IMR-90 (cell line): ENCODE measurements around the gene PSMB3. TPM values are rescaled to one million over a fixed set of nuclear protein-coding genes. Genes with fewer than 3 reads are reported as not detected.

Experiments
- ATAC-seq: fragments of 200-7000 bp; cut with Tn5 transposase; 2 replicates; pipeline ENCODE4 v1.9.1; 2020; ENCODE audit warnings: low read depth, mild to moderate bottlenecking, moderate library complexity
- BruUV-seq: library from RNA; stranded (reverse); fragments of 400-500 nt; replicated peaks from 2 replicates; lab custom pipeline; 2021; lab: Mats Ljungman, UMichigan
- CTCF ChIA-PET: fragments of 300-600 bp; formaldehyde crosslinking; extraction: SDS; loops from one replicate; lab custom pipeline; 2021; ENCODE audit warnings: antibody characterized with exemption; lab: Yijun Ruan, JAX
- POLR2A ChIA-PET: fragments of 300-600 bp; sonication (Branson Sonifier 250); formaldehyde crosslinking; loops from one replicate; lab custom pipeline; 2022; ENCODE audit warnings: antibody characterized with exemption; ENCODE audit not compliant: unreplicated experiment; lab: Charles Lee
- DNase-seq: peaks from one replicate; pipeline ENCODE4 v3.0.0; 2013
- H2AFZ ChIP-seq: replicated peaks from 2 replicates; pipeline ENCODE3; 2013; ENCODE audit warnings: low read length, mild to moderate bottlenecking; ENCODE audit not compliant: poor library complexity
- H2AK5ac ChIP-seq: 2 replicates; pipeline ENCODE4 v1.6.1; 2013; ENCODE audit warnings: low read depth, low read length, inconsistent platforms
- H2AK9ac ChIP-seq: replicated peaks from 2 replicates; pipeline ENCODE3; 2013; ENCODE audit warnings: mild to moderate bottlenecking, low read depth, low read length, moderate library complexity; ENCODE audit not compliant: poor library complexity
- H2BK120ac ChIP-seq: 2 replicates; pipeline ENCODE4 v1.6.1; 2013; ENCODE audit warnings: low read depth, low read length, inconsistent platforms
- H2BK15ac ChIP-seq: 3 replicates; pipeline ENCODE4 v1.6.1; 2013; ENCODE audit warnings: low read depth, low read length, inconsistent platforms
- H2BK20ac ChIP-seq: 2 replicates; pipeline ENCODE4 v1.6.1; 2013; ENCODE audit warnings: low read depth, mild to moderate bottlenecking, inconsistent platforms, low read length, moderate library complexity
- H2BK5ac ChIP-seq: 2 replicates; pipeline ENCODE4 v1.6.1; 2013; ENCODE audit warnings: mild to moderate bottlenecking, low read depth, low read length, inconsistent platforms; ENCODE audit not compliant: poor library complexity, severe bottlenecking
- H3K14ac ChIP-seq: replicated peaks from 2 replicates; pipeline ENCODE4 v1.6.1; 2013; ENCODE audit warnings: low read depth, low read length, inconsistent platforms
- H3K18ac ChIP-seq: 2 replicates; pipeline ENCODE4 v1.6.1; 2013; ENCODE audit warnings: low read depth, low read length, control low read depth
- H3K23ac ChIP-seq: 2 replicates; pipeline ENCODE4 v1.6.1; 2013; ENCODE audit warnings: low read depth, low read length, inconsistent platforms
- H3K27ac ChIP-seq: 2 replicates; pipeline ENCODE4 v1.5.1; 2013; ENCODE audit warnings: mild to moderate bottlenecking, control low read depth, low read length; ENCODE audit not compliant: insufficient read depth
- H3K27me3 ChIP-seq: 2 replicates; pipeline ENCODE4 v1.6.1; 2013; ENCODE audit warnings: low read length; ENCODE audit not compliant: control insufficient read depth, insufficient read depth
- H3K36me3 ChIP-seq: 2 replicates; pipeline ENCODE4 v1.6.1; 2013; ENCODE audit warnings: low read length, mixed read lengths; ENCODE audit not compliant: control insufficient read depth, insufficient read depth
- H3K4ac ChIP-seq: 2 replicates; pipeline ENCODE4 v1.6.1; 2013; ENCODE audit warnings: low read depth, low read length, inconsistent platforms
- H3K4me1 ChIP-seq: 2 replicates; pipeline ENCODE4 v1.6.1; 2013; ENCODE audit warnings: low read length, mixed read lengths; ENCODE audit not compliant: control insufficient read depth, insufficient read depth
- H3K4me2 ChIP-seq: 2 replicates; pipeline ENCODE4 v1.6.1; 2013; ENCODE audit warnings: low read depth, mild to moderate bottlenecking, control low read depth, low read length, moderate library complexity
- H3K4me3 ChIP-seq: 2 replicates; pipeline ENCODE4 v1.5.1; 2013; ENCODE audit warnings: low read depth, mild to moderate bottlenecking, control low read depth, low read length, moderate library complexity; ENCODE audit not compliant: insufficient read depth
- H3K56ac ChIP-seq: 2 replicates; pipeline ENCODE4 v1.6.1; 2013; ENCODE audit warnings: low read length, inconsistent platforms; ENCODE audit not compliant: insufficient read depth; ENCODE audit errors: extremely low read depth
- H3K79me1 ChIP-seq, 2 experiments: 2 replicates each; pipeline ENCODE4 v1.6.1; 2013; ENCODE audit warnings: low read length in 2 of 2, inconsistent platforms in 1 of 2, low read depth in 1 of 2
- H3K9ac ChIP-seq: 2 replicates; pipeline ENCODE4 v1.6.1; 2013; ENCODE audit warnings: low read depth, low read length, control low read depth
- H3K9me1 ChIP-seq: 2 replicates; pipeline ENCODE4 v1.6.1; 2013; ENCODE audit warnings: low read length, inconsistent platforms; ENCODE audit not compliant: insufficient read depth
- H3K9me3 ChIP-seq: 2 replicates; pipeline ENCODE4 v1.6.1; 2013; ENCODE audit warnings: low read length; ENCODE audit not compliant: control insufficient read depth, insufficient read depth
- H4K20me1 ChIP-seq: 2 replicates; pipeline ENCODE4 v1.6.1; 2013; ENCODE audit warnings: low read length, inconsistent platforms; ENCODE audit not compliant: insufficient read depth
- H4K5ac ChIP-seq: 2 replicates; pipeline ENCODE4 v1.6.1; 2013; ENCODE audit warnings: mild to moderate bottlenecking, low read depth, low read length, control low read depth
- H4K8ac ChIP-seq, 2 experiments: 2 replicates each; pipeline ENCODE4 v1.6.1; 2013; ENCODE audit warnings: low read depth in 2 of 2, low read length in 2 of 2, control low read depth in 1 of 2, inconsistent platforms in 1 of 2
- H4K91ac ChIP-seq: 2 replicates; pipeline ENCODE4 v1.6.1; 2013; ENCODE audit warnings: low read depth, low read length, inconsistent platforms; ENCODE audit not compliant: insufficient read depth
- CEBPB ChIP-seq: IDR thresholded peaks from 2 replicates; pipeline ENCODE4 v1.6.1; 2012; ENCODE audit warnings: low read depth, low read length, improper control_type of control experiment
- CHD1 ChIP-seq: IDR thresholded peaks from 2 replicates; pipeline ENCODE4 v1.6.1; 2012; ENCODE audit warnings: low read depth, low read length, improper control_type of control experiment
- MAZ ChIP-seq: IDR thresholded peaks from 2 replicates; pipeline ENCODE4 v1.6.1; 2012; ENCODE audit warnings: low read depth, mild to moderate bottlenecking, low read length, improper control_type of control experiment, moderate library complexity, borderline replicate concordance
- NFE2L2 ChIP-seq: fragments of 150-350 bp; IDR thresholded peaks from 2 replicates; pipeline ENCODE4 v1.6.1; 2016; ENCODE audit warnings: low read depth, mild to moderate bottlenecking, low read length
- RAD21 ChIP-seq: IDR thresholded peaks from 2 replicates; pipeline ENCODE4 v1.6.1; 2012; ENCODE audit warnings: low read length, improper control_type of control experiment
- RCOR1 ChIP-seq: IDR thresholded peaks from 2 replicates; pipeline ENCODE4 v1.6.1; 2012; ENCODE audit warnings: mild to moderate bottlenecking, low read length, improper control_type of control experiment; ENCODE audit not compliant: insufficient replicate concordance
- RFX5 ChIP-seq: IDR thresholded peaks from 2 replicates; pipeline ENCODE4 v1.8.0; 2012; ENCODE audit warnings: low read depth, mild to moderate bottlenecking, low read length, moderate library complexity
- WGBS, 2 experiments: methylation state at CpG; one replicate each; pipeline versions ENCODE4 v1.1.5 to v1.1.7; 2013; ENCODE audit warnings: missing lambda C conversion rate in 2 of 2; ENCODE audit not compliant: insufficient read length in 1 of 2; ENCODE audit errors: extremely low coverage in 2 of 2; 5-methylcytosine and 5-hydroxymethylcytosine counted together
- dilution Hi-C: fragments of 300-500 bp; cut with HindIII; formaldehyde crosslinking; loops from one replicate; pipeline ENCODE4 v1.14.3; 2018; ENCODE audit warnings: low sequenced_read_pairs; ENCODE audit not compliant: unreplicated experiment
- in situ Hi-C: fragments of 300-500 bp; cut with MboI; formaldehyde crosslinking; loops from 3 replicates; pipeline ENCODE4 v1.14.3; 2019; ENCODE audit warnings: low sequenced_read_pairs, inconsistent platforms, mixed read lengths
- intact Hi-C: fragments of 100-400 bp; cut with micrococcal nuclease; formaldehyde crosslinking; loops from 2 replicates; pipeline ENCODE4 v1.10.0; 2022
- polyA plus RNA-seq, 3 experiments: library from polyadenylated mRNA; depleted of rRNA; stranded (reverse); fragments of >200 nt; gene quantifications; 2 replicates each; pipeline ENCODE4 v1.2.3, GENCODE V29; 2012; ENCODE audit warnings: low replicate concordance in 1 of 3
- total RNA-seq: library from RNA; depleted of rRNA; stranded (reverse); fragments of >200 nt; gene quantifications from 2 replicates; pipeline ENCODE4 v1.2.3, GENCODE V29; 2012
- TF ChIP-seq, protein P1 (sequence below): fragments of 150-350 bp; IDR thresholded peaks from 2 replicates; pipeline ENCODE4 v1.6.1; 2016; ENCODE audit warnings: low read depth, mild to moderate bottlenecking, low read length, moderate library complexity, borderline replicate concordance
- TF ChIP-seq, protein P2 (sequence below): fragments of 150-350 bp; IDR thresholded peaks from 2 replicates; pipeline ENCODE4 v1.6.1; 2017; ENCODE audit warnings: mild to moderate bottlenecking, antibody characterized with exemption, low read length, low read depth

The PSMB3 gene
- total and polyA plus RNA-seq, 2 of the 4 experiments (the other 2 are of a cell fraction): 480 to 828 TPM

DNA sequence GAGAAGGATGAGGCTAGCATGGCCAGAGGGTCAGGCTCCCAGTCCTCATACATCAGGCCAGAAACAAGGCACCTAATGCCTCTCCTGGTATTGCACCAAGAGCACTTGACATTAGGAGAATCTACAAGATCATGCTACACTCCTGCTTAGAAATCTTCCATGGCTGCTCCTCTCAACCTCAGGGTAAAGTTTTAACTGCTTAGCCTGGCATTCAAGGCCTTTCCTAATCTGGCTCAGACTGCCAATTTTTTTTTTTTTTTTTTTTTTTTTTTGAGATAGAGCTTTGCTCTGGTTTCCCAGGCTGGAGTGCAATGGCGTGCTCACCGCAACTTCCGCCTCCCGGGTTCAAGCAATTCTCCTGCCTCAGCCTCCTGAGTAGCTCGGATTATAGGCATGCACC lies 38.6 kb downstream of the PSMB3 start:
- no peaks in the 10 kb centered on the region for H3K9me3 ChIP-seq
- POLR2A ChIA-PET: no interaction called here
- no peak overlapping the region for H2BK5ac ChIP-seq
- H2AK5ac ChIP-seq: no peak overlapping the region
- H2AK9ac ChIP-seq: no peak overlapping the region
- H3K14ac ChIP-seq: no peak overlapping the region
- H2BK120ac ChIP-seq: no peak overlapping the region
- no peak overlapping the region for H4K91ac ChIP-seq
- no peak overlapping the region for H2AFZ ChIP-seq
- DNase-seq (no peak), ATAC-seq (no peak)
- peaks cover 46% of the 10 kb centered on the region for H4K20me1 ChIP-seq
- H3K27ac ChIP-seq: no peak overlapping the region
- dilution Hi-C loops: no loop called here
- CTCF ChIA-PET: no interaction called here
- in situ Hi-C loops: no loop called here
- intact Hi-C loops: no loop called here
- H3K4me3 ChIP-seq: no peak overlapping the region
- TF ChIP-seq, protein P1, sequence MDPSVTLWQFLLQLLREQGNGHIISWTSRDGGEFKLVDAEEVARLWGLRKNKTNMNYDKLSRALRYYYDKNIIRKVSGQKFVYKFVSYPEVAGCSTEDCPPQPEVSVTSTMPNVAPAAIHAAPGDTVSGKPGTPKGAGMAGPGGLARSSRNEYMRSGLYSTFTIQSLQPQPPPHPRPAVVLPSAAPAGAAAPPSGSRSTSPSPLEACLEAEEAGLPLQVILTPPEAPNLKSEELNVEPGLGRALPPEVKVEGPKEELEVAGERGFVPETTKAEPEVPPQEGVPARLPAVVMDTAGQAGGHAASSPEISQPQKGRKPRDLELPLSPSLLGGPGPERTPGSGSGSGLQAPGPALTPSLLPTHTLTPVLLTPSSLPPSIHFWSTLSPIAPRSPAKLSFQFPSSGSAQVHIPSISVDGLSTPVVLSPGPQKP: no peak
- no peak for TF ChIP-seq NFE2L2
- no peak for TF ChIP-seq RFX5
- TF ChIP-seq RCOR1: no peak
- no peak for TF ChIP-seq CHD1
- no peak for TF ChIP-seq RAD21
- no peak for TF ChIP-seq MAZ
- TF ChIP-seq, protein P2, sequence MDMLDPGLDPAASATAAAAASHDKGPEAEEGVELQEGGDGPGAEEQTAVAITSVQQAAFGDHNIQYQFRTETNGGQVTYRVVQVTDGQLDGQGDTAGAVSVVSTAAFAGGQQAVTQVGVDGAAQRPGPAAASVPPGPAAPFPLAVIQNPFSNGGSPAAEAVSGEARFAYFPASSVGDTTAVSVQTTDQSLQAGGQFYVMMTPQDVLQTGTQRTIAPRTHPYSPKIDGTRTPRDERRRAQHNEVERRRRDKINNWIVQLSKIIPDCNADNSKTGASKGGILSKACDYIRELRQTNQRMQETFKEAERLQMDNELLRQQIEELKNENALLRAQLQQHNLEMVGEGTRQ: no peak
- no peak for TF ChIP-seq CEBPB
- peaks cover 12% of the 10 kb centered on the region for H3K9me1 ChIP-seq
- no peak overlapping the region for H3K9ac ChIP-seq
- H3K4me2 ChIP-seq: no peak overlapping the region
- H3K56ac ChIP-seq: no peak overlapping the region
- peaks cover 15% of the 10 kb centered on the region for H3K36me3 ChIP-seq
- peaks cover 25 to 79% of the 10 kb centered on the region in 2 experiments for H3K79me1 ChIP-seq
- no TSS peak for BruUV-seq
- H3K4me1 ChIP-seq: peaks cover 9% of the 10 kb centered on the region
- no peaks in the 10 kb centered on the region for H3K27me3 ChIP-seq
- no peak overlapping the region for H2BK20ac ChIP-seq
- H2BK15ac ChIP-seq: no peak overlapping the region
- WGBS, 2 experiments: no CpG with 5 or more reads among the region's 5 CpGs
- no peak overlapping the region; the same call in 1 of the 2 replicates for H3K23ac ChIP-seq
- no peak overlapping the region for H3K18ac ChIP-seq
- no peak overlapping the region for H4K8ac ChIP-seq
- no peak overlapping the region for H3K4ac ChIP-seq
- no peak overlapping the region for H4K5ac ChIP-seq
